ENCODE measurements around the gene FOXN3.

DNA sequence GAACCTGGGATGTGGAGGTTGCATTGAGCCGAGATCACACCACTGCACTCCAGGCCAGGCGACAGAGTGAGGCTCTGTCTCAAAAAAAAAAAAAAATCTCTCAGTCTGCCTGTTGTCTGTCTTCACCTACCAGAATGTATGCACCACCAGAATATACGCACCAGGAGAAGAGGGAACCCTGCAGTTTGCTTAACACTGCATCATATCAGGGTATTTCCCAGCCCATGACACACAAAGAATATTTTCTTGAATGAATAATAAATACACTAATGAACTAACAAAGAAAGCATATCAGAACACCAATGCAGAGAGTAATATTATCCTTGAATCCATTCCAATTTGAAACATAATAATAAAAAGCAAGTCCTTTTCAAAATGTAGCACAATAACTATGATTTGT lies 44.2 kb upstream of the FOXN3 start:
- TF ChIP-seq, protein P1, sequence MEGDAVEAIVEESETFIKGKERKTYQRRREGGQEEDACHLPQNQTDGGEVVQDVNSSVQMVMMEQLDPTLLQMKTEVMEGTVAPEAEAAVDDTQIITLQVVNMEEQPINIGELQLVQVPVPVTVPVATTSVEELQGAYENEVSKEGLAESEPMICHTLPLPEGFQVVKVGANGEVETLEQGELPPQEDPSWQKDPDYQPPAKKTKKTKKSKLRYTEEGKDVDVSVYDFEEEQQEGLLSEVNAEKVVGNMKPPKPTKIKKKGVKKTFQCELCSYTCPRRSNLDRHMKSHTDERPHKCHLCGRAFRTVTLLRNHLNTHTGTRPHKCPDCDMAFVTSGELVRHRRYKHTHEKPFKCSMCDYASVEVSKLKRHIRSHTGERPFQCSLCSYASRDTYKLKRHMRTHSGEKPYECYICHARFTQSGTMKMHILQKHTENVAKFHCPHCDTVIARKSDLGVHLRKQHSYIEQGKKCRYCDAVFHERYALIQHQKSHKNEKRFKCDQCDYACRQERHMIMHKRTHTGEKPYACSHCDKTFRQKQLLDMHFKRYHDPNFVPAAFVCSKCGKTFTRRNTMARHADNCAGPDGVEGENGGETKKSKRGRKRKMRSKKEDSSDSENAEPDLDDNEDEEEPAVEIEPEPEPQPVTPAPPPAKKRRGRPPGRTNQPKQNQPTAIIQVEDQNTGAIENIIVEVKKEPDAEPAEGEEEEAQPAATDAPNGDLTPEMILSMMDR (optimal IDR thresholded peaks at IDR 0.05 in 1 of 3, IDR thresholded peaks at IDR 0.05 in 1 of 3, conservative IDR thresholded peaks at IDR 0.05 in 1 of 3; ENCODE audit: extremely low read depth in 1 of 3, insufficient read depth in 2 of 3, low read length in 3 of 3), result no peak
- TF ChIP-seq EZH2 (IDR thresholded peaks at IDR 0.05; ENCODE audit: low read length), result no peak
